Muscle layer of duodenum (tissue), 2 donors: ENCODE data around the gene MAML2.

Source experiments
- H3K27ac ChIP-seq: one replicate; pipeline ENCODE4 v1.7.0; 2013; ENCODE audit warnings: mild to moderate bottlenecking, low read length
- H3K27me3 ChIP-seq: one replicate; pipeline ENCODE4 v1.7.0; 2013; ENCODE audit warnings: low read depth, mild to moderate bottlenecking, control low read depth, low read length
- H3K36me3 ChIP-seq, 2 donors: one replicate each; pipeline ENCODE4 v1.7.0; 2013; ENCODE audit warnings: low read length in 2 of 2, control low read depth in 1 of 2, mild to moderate bottlenecking in 1 of 2; ENCODE audit not compliant: insufficient read depth in 2 of 2, control insufficient read depth in 1 of 2
- H3K4me1 ChIP-seq, 2 donors: one replicate each; pipeline ENCODE4 v1.7.0; 2013; ENCODE audit warnings: low read length in 2 of 2, mild to moderate bottlenecking in 2 of 2, control low read depth in 1 of 2, moderate library complexity in 1 of 2; ENCODE audit not compliant: insufficient read depth in 2 of 2, control insufficient read depth in 1 of 2
- H3K4me3 ChIP-seq, 2 donors: one replicate each; pipeline ENCODE4 v1.7.0; 2013; ENCODE audit warnings: low read length in 2 of 2, low read depth in 1 of 2, mild to moderate bottlenecking in 1 of 2
- H3K9me3 ChIP-seq, 2 donors: one replicate each; pipeline ENCODE4 v1.7.0; 2013; ENCODE audit warnings: low read length in 2 of 2, control low read depth in 1 of 2, mild to moderate bottlenecking in 1 of 2; ENCODE audit not compliant: control insufficient read depth in 1 of 2
- donor health status: healthy.

MAML2 gene

DNA sequence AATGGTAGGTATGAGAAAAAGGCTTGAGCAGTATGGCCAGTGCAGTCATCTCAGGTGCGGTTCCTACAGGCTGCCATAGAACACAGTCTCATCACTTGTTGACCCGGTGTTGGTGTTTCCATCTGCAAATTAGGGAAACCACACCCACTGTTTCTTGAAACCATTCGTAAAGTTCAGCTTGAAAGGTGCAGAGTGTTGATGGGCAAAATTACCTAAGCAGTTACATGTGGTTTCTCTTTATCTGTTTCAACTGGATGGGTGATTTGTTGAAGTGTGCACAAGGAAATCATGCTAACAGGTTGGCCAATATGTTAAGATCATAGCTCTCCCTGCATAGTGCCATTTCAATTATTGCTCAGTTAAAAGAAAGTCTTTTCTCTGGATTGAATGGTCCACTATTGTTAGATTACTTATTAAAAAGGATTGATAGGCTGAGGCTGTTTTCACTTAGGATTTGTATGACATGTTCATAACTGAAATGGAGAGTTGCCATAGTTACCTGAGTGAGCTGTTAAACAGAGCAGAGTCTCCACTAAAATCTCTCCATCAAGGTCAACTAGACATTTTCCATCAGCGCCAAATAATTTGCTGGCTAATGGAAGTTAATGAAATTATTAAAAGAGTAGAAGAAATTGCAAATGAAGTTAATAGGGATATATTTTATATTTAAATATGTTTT is 215.9 kb downstream of the MAML2 start:
- no peak overlapping the region for H3K27ac ChIP-seq
- no peaks in the 10 kb centered on the region for H3K9me3 ChIP-seq
- H3K27me3 ChIP-seq: no peaks in the 10 kb centered on the region
- no peak overlapping the region for H3K4me3 ChIP-seq
- H3K36me3 ChIP-seq: no peaks in the 10 kb centered on the region
- no peaks in the 10 kb centered on the region for H3K4me1 ChIP-seq

DNA sequence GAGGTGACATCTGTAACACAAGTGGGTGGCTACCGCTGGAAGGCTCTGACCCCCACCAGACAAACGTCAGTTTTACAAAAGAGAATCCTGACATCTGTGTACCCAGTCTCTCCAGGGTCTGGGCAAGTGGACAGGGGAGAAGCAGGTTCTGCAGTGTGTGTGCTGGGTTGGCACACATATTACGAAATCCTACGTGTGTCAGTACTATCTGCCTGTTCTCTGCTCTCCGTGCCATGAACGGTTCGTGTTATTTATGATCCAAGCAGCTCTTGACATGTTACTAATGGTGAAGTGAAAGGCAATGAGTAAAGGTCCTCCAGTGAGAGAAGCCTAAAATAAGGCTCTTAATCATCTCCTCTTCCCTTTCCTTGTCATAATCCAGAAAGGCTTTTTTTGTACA is 217.6 kb downstream of the MAML2 start:
- Histone ChIP-seq H3K36me3 (no peaks in the 10 kb centered on the region), H3K9me3 (no peaks in the 10 kb centered on the region), H3K4me3 (no peak overlapping the region), H3K4me1 (no peaks in the 10 kb centered on the region), H3K27ac (no peak overlapping the region), H3K27me3 (no peaks in the 10 kb centered on the region)

DNA sequence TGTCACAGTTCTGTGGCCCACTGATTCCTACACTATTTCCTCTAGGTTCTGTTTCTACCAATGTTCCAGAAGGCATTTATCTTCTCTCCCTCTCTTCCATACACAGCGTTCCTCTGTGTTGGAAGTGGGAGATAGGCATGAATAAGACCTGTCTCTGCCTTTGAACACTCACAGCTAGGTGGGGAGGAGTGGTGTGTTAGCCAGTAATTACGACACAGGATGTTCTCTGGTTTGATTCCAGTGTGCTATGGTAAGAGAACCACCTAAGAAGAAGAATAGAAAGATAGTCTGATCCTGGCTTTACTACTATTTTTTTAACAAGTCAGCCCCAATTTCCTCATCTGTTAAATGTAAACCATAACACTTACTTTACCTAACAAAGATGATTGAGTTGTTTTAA is 218.8 kb downstream of the MAML2 start:
- Histone ChIP-seq H3K27ac (no peak overlapping the region), H3K4me3 (no peak overlapping the region), H3K9me3 (no peaks in the 10 kb centered on the region), H3K36me3 (no peaks in the 10 kb centered on the region), H3K4me1 (no peaks in the 10 kb centered on the region), H3K27me3 (no peaks in the 10 kb centered on the region)

GRCh38 chr11:96123301-96123700 is 219.7 kb downstream of the MAML2 start:
- H3K36me3 ChIP-seq: no peaks in the 10 kb centered on the region
- no peak overlapping the region for H3K27ac ChIP-seq
- no peaks in the 10 kb centered on the region for H3K9me3 ChIP-seq
- H3K4me3 ChIP-seq: no peak overlapping the region
- H3K4me1 ChIP-seq: no peaks in the 10 kb centered on the region
- no peaks in the 10 kb centered on the region for H3K27me3 ChIP-seq

- no peaks in the 10 kb centered on the region for H3K9me3 ChIP-seq
- no peak overlapping the region for H3K27ac ChIP-seq
- no peaks in the 10 kb centered on the region for H3K4me1 ChIP-seq
- H3K27me3 ChIP-seq: no peaks in the 10 kb centered on the region
- H3K4me3 ChIP-seq: no peak overlapping the region
- H3K36me3 ChIP-seq: no peaks in the 10 kb centered on the region
These were observed 220.4 kb downstream of the MAML2 start for GRCh38 chr11:96122601-96123074.

- Histone ChIP-seq H3K4me1 (peaks cover 0 to 6% of the 10 kb centered on the region in 2 donors), H3K4me3 (no peak overlapping the region), H3K36me3 (no peaks in the 10 kb centered on the region), H3K27ac (no peak overlapping the region), H3K9me3 (no peaks in the 10 kb centered on the region), H3K27me3 (no peaks in the 10 kb centered on the region)
These were observed 223.8 kb downstream of the MAML2 start for GRCh38 chr11:96119211-96119610.

DNA sequence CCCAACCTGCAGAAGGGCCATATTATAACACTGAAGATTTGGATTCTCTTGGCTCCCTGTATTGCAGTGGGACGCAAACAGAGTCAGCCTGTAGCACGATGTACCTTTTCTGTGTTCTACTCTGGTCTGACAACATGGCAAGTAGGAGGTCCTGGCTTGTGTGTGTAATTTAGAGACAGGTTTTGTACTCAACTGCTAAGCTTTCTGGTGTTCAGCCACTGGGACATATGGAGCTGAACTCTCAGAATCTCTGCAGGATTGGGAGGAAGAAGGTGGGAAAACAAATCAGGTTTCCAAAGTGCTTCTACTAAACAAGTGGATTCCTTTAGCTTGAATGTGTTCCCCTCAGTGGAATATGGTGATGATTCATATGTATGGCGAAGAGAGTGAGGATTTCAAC is 226.6 kb downstream of the MAML2 start:
- no peaks in the 10 kb centered on the region for H3K36me3 ChIP-seq
- H3K27ac ChIP-seq: no peak overlapping the region
- no peaks in the 10 kb centered on the region for H3K9me3 ChIP-seq
- no peaks in the 10 kb centered on the region for H3K27me3 ChIP-seq
- no peak overlapping the region for H3K4me3 ChIP-seq
- peaks cover 0 to 18% of the 10 kb centered on the region in 2 donors for H3K4me1 ChIP-seq

- Histone ChIP-seq H3K4me1 (peaks cover 0 to 18% of the 10 kb centered on the region in 2 donors), H3K27ac (peak overlapping the region; percentile 24), H3K4me3 (no peak overlapping the region)
These were observed 228.6 kb downstream of the MAML2 start for GRCh38 chr11:96114178-96115064.

DNA sequence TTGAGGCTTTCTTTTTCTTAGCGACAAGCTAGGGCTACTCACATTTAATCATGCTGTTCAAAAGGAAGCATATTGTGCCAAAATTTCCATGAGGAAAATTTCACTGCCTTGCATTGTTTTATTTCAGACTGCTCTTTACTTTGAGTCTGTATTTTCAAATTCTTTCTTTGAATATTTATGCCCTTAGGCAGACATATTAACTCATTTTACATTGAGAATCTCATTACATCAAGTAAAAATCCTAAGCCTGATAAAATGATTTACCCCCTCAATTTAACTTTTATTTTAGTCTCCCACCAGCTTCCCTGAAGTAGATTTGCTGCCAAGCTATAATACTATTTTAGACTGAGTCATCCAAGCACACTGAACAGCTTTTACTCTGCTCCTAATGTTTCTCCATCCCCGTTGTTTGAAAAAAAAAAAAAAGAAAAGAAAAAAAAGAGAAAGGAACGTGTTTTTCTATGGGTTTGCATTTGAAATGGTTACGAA is 229.8 kb downstream of the MAML2 start:
- H3K36me3 ChIP-seq: no peaks in the 10 kb centered on the region
- no peak overlapping the region for H3K4me3 ChIP-seq
- H3K27ac ChIP-seq: peak overlapping the region; percentile 53
- no peaks in the 10 kb centered on the region for H3K9me3 ChIP-seq
- no peaks in the 10 kb centered on the region for H3K27me3 ChIP-seq
- peaks cover 0 to 18% of the 10 kb centered on the region in 2 donors for H3K4me1 ChIP-seq

More at GRCh38 chr11:96114178-96115064, 228.6 kb downstream of the MAML2 start:
- Histone ChIP-seq H3K27me3 (no peaks in the 10 kb centered on the region), H3K9me3 (no peaks in the 10 kb centered on the region), H3K36me3 (no peaks in the 10 kb centered on the region)

- Histone ChIP-seq H3K27me3 (no peaks in the 10 kb centered on the region), H3K4me1 (peaks cover 0 to 18% of the 10 kb centered on the region in 2 donors), H3K9me3 (no peaks in the 10 kb centered on the region), H3K27ac (peak overlapping the region; percentile 50), H3K36me3 (no peaks in the 10 kb centered on the region), H3K4me3 (no peak overlapping the region)
These were observed 230.5 kb downstream of the MAML2 start for GRCh38 chr11:96112192-96113128.
